SK-N-MC (cell line): Measurements from ENCODE around the gene NTRK2.

Experiments
- EZH2 ChIP-seq: fragments of 200-600 bp; sonication (generic); IDR thresholded peaks from one replicate; pipeline ENCODE4 v1.6.1; 2017; ENCODE audit warnings: antibody characterized with exemption
- POLR2AphosphoS5 ChIP-seq: IDR thresholded peaks from 2 replicates; pipeline ENCODE4 v1.6.1; 2012; ENCODE audit warnings: mild to moderate bottlenecking, low read depth, low read length, borderline replicate concordance

- TF ChIP-seq POLR2AphosphoS5 (no peak), EZH2 (no peak)
These were observed 309.1 kb downstream of the NTRK2 start for GRCh38 chr9:84978661-84979060.
